Measurements from ENCODE around the gene MYH6.
"Not testable (repeated sequence)": the region's sequence is repeated elsewhere in the genome, so short reads cannot be mapped to it uniquely, and the experiment has no call there.

The MYH6 gene

GRCh38 chr14:23421594-23421993 lies 13.5 kb upstream of the MYH6 start:
- no peak for DNase-seq (ENCODE audit: low read depth)
- TF ChIP-seq CTCF (conservative IDR thresholded peaks at IDR 0.05; ENCODE audit: low read depth, low read length) = no peak
- no peak overlapping the region for H3K4me3 ChIP-seq (ENCODE audit: low read depth, low read length)

- H3K4me3 ChIP-seq (ENCODE audit: low read depth, low read length); DNase-seq (ENCODE audit: low read depth): not testable (repeated sequence)
Observed at GRCh38 chr14:23419646-23420045, 11.6 kb upstream of the MYH6 start.

- DNase-seq (ENCODE audit: low read depth) = no peak
- no peak for TF ChIP-seq CTCF (conservative IDR thresholded peaks at IDR 0.05; ENCODE audit: low read depth, low read length)
Observed at GRCh38 chr14:23418021-23418420, 9.9 kb upstream of the MYH6 start.

GRCh38 chr14:23417269-23417668 lies 9.2 kb upstream of the MYH6 start:
- not testable (repeated sequence) for DNase-seq (ENCODE audit: low read depth); H3K4me3 ChIP-seq (ENCODE audit: low read depth, low read length)

More at GRCh38 chr14:23418021-23418420, 9.9 kb upstream of the MYH6 start:
- no peak overlapping the region for H3K4me3 ChIP-seq (ENCODE audit: low read depth, low read length)

GRCh38 chr14:23416801-23417200 lies 8.7 kb upstream of the MYH6 start:
- no peak overlapping the region for H3K4me3 ChIP-seq (ENCODE audit: low read depth, low read length)

GRCh38 chr14:23415821-23416778 lies 8.0 kb upstream of the MYH6 start:
- TF ChIP-seq CTCF (conservative IDR thresholded peaks at IDR 0.05; ENCODE audit: low read depth, low read length) = no peak
- H3K4me3 ChIP-seq (ENCODE audit: low read depth, low read length) = no peak overlapping the region
- DNase-seq (ENCODE audit: low read depth) = no peak

More at GRCh38 chr14:23416801-23417200, 8.7 kb upstream of the MYH6 start:
- no peak for TF ChIP-seq CTCF (conservative IDR thresholded peaks at IDR 0.05; ENCODE audit: low read depth, low read length)
- no peak for DNase-seq (ENCODE audit: low read depth)

- H3K4me3 ChIP-seq (ENCODE audit: low read depth, low read length) = no peak overlapping the region
- no peak for DNase-seq (ENCODE audit: low read depth)
- TF ChIP-seq CTCF (conservative IDR thresholded peaks at IDR 0.05; ENCODE audit: low read depth, low read length) = no peak
Observed at GRCh38 chr14:23414906-23415820, 7.1 kb upstream of the MYH6 start.
